Fibroblast of villous mesenchyme (primary cell): ENCODE measurements around the gene DNAAF5. TPM values are rescaled to one million over a fixed set of nuclear protein-coding genes. Genes with fewer than 3 reads are reported as not detected.

Experiments
- DNase-seq: peaks from one replicate; pipeline ENCODE4 v3.0.0-alpha.2; 2010; ENCODE audit warnings: low read depth
- H3K4me3 ChIP-seq: 2 replicates; pipeline ENCODE4 v1.5.1; 2011; ENCODE audit warnings: low read depth, mild to moderate bottlenecking, low read length
- total RNA-seq: library from RNA; depleted of rRNA; stranded (reverse); fragments of >200 nt; gene quantifications from 2 replicates; pipeline ENCODE4 v1.2.3, GENCODE V29; 2012
- TF ChIP-seq, protein P1 (sequence below): IDR thresholded peaks from 2 replicates; pipeline ENCODE4 v1.5.1; 2012; ENCODE audit warnings: low read depth, mild to moderate bottlenecking, low read length; ENCODE audit not compliant: insufficient read depth

Gene DNAAF5
- total RNA-seq, 1 donor, result 32.8 TPM

DNA sequence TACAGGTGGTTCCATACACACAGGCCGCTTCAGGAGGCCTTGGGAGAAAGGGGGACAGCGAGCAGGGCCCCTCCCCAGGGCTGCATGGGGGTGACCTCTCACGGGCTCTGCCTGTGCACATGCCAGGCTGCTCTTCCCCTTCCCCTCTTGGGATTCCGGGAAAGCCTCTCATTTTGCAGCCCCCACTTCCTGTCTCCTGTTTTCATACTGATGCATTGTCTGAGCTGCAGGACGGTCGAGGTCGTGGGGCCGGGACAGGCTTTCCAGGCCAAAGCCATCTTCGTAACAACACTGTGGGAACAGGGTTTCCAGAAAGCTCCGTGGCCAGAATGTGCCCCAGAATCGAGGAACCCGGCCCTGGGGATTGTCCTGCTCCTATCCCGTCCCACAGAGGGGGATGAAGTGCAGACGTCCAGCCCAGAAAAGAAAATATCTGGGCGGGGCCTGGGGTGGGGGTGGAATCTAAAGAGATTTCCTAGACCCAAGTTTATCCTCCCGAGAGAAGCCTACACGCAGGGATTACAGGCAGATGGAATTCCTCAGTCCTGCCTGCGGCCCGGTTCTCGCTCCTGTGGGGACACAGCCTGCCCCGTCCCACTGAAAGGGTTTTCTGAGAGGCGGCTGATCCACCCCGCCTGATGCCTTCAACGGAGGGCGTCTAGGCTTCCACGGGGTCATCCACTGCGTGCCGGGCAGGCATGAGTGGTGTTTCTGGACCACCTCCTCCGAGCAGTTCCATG is 29.5 kb upstream of the DNAAF5 start:
- DNase-seq, result peak; percentile 28
- no peak overlapping the region for H3K4me3 ChIP-seq
- TF ChIP-seq, protein P1, sequence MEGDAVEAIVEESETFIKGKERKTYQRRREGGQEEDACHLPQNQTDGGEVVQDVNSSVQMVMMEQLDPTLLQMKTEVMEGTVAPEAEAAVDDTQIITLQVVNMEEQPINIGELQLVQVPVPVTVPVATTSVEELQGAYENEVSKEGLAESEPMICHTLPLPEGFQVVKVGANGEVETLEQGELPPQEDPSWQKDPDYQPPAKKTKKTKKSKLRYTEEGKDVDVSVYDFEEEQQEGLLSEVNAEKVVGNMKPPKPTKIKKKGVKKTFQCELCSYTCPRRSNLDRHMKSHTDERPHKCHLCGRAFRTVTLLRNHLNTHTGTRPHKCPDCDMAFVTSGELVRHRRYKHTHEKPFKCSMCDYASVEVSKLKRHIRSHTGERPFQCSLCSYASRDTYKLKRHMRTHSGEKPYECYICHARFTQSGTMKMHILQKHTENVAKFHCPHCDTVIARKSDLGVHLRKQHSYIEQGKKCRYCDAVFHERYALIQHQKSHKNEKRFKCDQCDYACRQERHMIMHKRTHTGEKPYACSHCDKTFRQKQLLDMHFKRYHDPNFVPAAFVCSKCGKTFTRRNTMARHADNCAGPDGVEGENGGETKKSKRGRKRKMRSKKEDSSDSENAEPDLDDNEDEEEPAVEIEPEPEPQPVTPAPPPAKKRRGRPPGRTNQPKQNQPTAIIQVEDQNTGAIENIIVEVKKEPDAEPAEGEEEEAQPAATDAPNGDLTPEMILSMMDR, result no peak

DNA sequence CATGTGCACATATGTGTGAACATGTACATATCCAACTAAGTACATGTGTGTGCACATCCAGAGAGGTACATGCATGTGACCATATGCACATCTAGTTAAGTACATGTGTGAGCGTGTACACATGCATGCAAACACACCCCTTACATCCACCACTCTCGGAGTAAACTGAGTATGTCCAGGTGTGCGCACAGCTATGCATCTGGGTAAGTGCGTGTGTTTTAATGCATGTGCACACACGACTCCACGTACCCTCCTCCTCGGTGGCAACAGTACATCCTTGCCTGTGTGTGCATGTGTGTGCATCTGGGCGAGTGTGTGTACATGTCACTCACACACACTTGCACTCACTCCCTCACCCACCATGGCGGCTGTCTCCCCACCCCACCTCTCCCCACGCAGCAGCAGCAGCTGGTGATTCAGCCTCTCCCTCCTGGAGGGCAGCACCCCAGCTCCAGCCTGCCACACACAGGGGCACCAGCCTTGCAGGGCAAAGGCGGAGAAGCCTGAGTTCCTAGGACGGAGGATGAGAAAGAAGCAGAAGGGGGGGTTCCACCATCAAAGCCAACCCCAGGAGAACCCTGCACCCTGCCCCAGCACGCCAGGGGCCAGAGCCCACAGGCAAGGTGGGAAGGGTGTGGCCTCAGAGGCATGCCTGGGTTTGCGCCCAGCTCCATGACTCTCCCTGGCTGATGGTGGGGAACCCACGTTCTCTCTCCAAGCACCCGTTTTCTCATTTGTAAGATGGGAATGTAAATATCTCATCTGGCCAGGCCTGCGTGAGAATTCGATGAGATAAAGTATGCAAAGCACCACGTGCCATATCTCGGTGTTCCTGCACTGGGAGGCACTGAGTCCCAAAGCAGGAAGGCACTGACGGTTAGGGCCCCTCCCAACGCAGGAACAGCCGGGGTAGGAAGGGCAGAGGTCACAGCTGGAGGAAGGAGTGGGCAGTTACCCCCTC is 27.7 kb upstream of the DNAAF5 start:
- DNase-seq, result peak; percentile 38
- TF ChIP-seq, protein P1, result no peak
- H3K4me3 ChIP-seq, result no peak overlapping the region

DNA sequence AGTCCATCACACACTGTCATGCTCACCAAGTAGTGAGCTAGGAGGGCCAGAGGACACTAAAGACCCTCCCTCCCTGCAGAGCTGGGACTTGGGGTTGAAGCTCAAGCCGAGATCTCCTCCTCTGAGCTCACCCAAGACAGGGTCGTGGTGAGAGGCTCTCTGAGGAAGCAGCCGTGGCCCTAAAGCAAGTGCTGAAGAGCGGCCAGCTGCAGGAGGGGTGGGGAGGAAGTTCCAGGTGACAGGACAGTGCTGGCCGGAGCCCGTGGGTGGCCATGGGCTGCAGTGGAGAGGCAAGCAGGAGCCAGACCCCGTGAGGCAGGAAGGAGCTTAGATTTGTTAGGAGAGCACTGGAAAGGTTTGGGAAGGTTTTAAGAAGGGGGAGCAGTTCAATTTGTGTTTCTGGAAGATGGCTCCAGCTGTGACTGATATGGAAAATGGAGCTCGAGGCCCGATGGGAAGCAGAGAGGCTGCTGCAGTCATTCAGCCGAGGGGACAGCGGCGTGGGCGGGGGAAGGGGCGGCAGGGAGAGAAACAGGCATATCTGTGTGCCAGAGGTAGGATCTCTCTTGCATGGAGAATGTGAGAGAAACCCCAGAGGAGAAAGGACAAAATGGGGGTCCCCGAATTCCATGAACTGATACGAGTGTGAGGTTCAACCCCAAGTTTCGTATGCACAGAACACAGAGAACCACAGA is 26.9 kb upstream of the DNAAF5 start:
- no peak for DNase-seq
- TF ChIP-seq, protein P1, result no peak
- no peak overlapping the region for H3K4me3 ChIP-seq

DNA sequence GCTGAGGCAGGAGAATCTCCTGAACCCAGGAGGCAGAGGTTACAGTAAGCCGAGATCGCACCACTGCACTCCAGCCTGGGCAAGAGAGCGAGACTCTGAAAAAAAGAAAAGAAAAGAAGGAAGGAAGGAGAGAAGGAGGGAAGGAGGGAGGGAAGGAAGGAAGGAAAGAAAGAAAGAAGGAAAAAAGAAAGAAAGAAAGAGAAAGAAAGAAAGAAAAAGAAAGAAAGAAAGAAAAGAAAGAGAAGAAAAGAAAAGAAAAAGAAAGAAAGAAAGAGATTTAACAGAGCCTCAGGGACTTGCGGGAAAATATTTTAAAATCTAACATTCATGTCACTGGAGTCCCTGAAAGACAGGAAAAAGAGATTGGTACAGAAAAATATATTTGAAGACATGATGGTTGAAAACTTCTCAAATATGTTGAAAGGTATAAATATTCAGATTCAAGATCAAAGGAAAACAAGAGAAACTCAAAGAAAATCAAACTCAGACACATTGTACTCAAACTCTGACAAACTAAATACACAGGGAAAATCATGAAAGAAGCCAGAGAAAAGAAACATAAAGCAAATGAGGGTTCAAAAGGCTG is 25.3 kb upstream of the DNAAF5 start:
- DNase-seq, result no peak
- TF ChIP-seq, protein P1, result no peak
- no peak overlapping the region for H3K4me3 ChIP-seq

DNA sequence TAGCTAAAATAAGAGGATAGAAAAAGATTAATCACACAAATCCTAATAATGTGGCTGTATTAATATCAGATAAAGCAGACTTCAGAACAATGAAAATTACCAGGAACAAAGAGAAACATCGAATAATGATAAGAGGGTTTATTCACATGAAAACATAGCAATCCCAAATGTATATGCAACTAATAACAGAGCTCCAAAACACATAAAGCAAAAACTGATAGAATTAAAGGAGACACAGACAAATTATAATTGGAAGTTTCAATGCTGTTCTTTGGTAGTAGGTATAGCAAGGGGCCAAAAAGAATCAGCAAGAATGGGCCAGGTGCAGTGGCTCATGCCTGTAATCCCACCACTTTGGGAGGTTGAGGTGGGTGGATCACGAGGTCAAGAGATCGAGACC is 23.4 kb upstream of the DNAAF5 start:
- DNase-seq, result no peak
- no peak overlapping the region for H3K4me3 ChIP-seq
- TF ChIP-seq, protein P1, result no peak

DNA sequence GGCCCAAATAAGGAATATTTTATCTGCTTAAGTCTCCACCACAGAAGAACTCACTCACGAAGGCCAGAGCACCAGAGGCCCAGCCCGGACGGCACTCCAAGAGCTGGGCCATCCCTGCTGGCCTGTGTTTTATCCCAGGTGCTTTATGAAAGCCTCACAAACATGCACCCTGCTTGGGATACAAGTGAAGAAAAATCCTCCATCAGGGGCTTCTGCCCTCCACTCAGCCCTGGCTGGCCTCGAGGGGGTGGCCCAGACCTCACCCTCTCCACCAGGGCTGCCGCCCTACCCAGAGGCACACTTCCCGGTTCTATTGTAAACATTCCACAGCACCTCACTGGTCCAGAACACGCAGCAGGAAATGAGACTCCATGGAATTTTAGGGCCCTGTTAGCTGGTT is 19.8 kb upstream of the DNAAF5 start:
- TF ChIP-seq, protein P1, result no peak
- no peak overlapping the region for H3K4me3 ChIP-seq
- DNase-seq, result no peak
